PFSK-1 (cell line): ENCODE data around the gene ABCC1.

Experiments used
- FOXP2 ChIP-seq: optimal IDR thresholded peaks from 2 replicates; pipeline ENCODE3; 2011; ENCODE audit warnings: borderline replicate concordance, control low read depth, inconsistent platforms; ENCODE audit not compliant: insufficient read depth; ENCODE audit errors: extremely low read length, extremely low read depth
- POLR2AphosphoS5 ChIP-seq: IDR thresholded peaks from 2 replicates; pipeline ENCODE4 v1.6.1; 2012; ENCODE audit warnings: low read depth, mild to moderate bottlenecking, control low read depth, low read length, moderate library complexity
- REST ChIP-seq, 2 experiments: IDR thresholded peaks; 2 replicates each; pipeline versions ENCODE4 v1.6.1 to v1.8.0; 2011 to 2012; ENCODE audit warnings: low read depth in 2 of 2, low read length in 2 of 2, control low read depth in 1 of 2, inconsistent platforms in 1 of 2, mild to moderate bottlenecking in 1 of 2, moderate library complexity in 1 of 2; ENCODE audit not compliant: insufficient read depth in 1 of 2
- SIN3A ChIP-seq: IDR thresholded peaks from 2 replicates; pipeline ENCODE4 v1.6.1; 2012; ENCODE audit warnings: mild to moderate bottlenecking, low read length, moderate library complexity, borderline replicate concordance; ENCODE audit not compliant: insufficient read depth
- TAF1 ChIP-seq: IDR thresholded peaks from 2 replicates; pipeline ENCODE4 v1.6.1; 2012; ENCODE audit warnings: low read length, control low read depth, borderline replicate concordance; ENCODE audit not compliant: insufficient read depth

Gene ABCC1

GRCh38 chr16:16159662-16160061 lies 210.2 kb downstream of the ABCC1 start:
- no peak for TF ChIP-seq FOXP2
- no peak for TF ChIP-seq REST (IDR thresholded peaks at IDR 0.05; ENCODE audit: insufficient read depth in 1 of 2, low read depth in 2 of 2, low read length in 2 of 2)
- TF ChIP-seq POLR2AphosphoS5: no peak
- no peak for TF ChIP-seq TAF1

GRCh38 chr16:16161319-16161718 lies 211.9 kb downstream of the ABCC1 start:
- TF ChIP-seq TAF1 (no peak), FOXP2 (no peak), SIN3A (no peak), REST (IDR thresholded peaks at IDR 0.05; ENCODE audit: insufficient read depth in 1 of 2, low read depth in 2 of 2, low read length in 2 of 2) (no peak), POLR2AphosphoS5 (no peak)

- TF ChIP-seq POLR2AphosphoS5 (no peak), REST (IDR thresholded peaks at IDR 0.05; ENCODE audit: insufficient read depth in 1 of 2, low read depth in 2 of 2, low read length in 2 of 2) (no peak), FOXP2 (no peak)
Measured at GRCh38 chr16:16162591-16162990, 213.2 kb downstream of the ABCC1 start.

- TF ChIP-seq POLR2AphosphoS5: no peak
- no peak for TF ChIP-seq SIN3A
- TF ChIP-seq FOXP2: no peak
- TF ChIP-seq REST (IDR thresholded peaks at IDR 0.05; ENCODE audit: insufficient read depth in 1 of 2, low read depth in 2 of 2, low read length in 2 of 2): no peak
- no peak for TF ChIP-seq TAF1
Measured at GRCh38 chr16:16163109-16163508, 213.7 kb downstream of the ABCC1 start.

- TF ChIP-seq POLR2AphosphoS5: no peak
Measured at GRCh38 chr16:16163571-16163970, 214.2 kb downstream of the ABCC1 start.

- no peak for TF ChIP-seq POLR2AphosphoS5
- TF ChIP-seq SIN3A: no peak
- TF ChIP-seq REST (IDR thresholded peaks at IDR 0.05; ENCODE audit: insufficient read depth in 1 of 2, low read depth in 2 of 2, low read length in 2 of 2): no peak
- no peak for TF ChIP-seq TAF1
- no peak for TF ChIP-seq FOXP2
Measured at GRCh38 chr16:16164243-16164642, 214.8 kb downstream of the ABCC1 start.
